HG02763 (cell line): ENCODE measurements around the gene LRRC71.

ENCODE experiments used
- ATAC-seq: cut with Tn5 transposase; IDR thresholded peaks from one replicate; pipeline ENCODE4 v1.9.1; 2021; ENCODE audit warnings: mild to moderate bottlenecking, moderate library complexity; ENCODE audit not compliant: unreplicated experiment

LRRC71 gene

DNA sequence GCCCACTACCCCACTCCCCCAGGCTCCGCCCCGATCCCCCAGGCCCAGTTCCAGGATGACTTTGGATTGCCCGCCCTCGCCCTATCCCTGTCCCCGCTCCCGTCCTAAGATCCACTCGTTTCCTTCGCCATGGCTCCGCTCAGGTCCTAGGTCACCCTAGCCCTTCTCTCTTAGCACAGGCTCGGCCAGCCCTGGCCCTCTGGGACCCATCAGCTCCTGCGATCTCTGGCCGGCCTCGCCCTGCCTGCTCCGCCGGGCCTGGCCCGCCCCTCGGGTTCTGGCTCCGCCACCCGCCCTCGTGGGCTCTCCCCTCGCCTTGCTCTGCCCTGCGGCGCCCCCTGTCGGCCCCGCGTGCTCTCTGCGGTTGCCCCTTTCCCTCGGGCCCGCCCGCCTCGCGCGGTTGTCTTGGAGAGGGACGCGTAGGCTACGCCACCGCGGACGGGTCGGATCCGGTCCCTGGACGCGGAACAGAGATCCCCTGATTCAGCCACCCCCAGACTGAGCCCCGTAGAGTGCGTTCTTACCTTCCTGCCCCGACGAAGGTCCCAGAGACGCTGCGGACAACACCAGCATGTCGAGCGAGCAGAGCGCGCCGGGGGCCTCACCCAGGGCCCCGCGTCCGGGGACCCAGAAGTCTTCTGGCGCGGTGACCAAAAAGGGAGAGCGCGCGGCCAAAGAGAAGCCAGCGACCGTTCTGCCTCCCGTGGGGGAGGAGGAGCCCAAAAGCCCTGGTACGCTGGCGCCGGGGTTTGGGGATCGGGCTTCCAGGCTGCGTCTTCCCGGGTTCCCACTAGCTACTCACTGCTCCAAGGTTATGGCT is at the start of gene LRRC71:
Gene LRRC71, plus strand, starts transcription at position 400 of the 820 bp plus-strand sequence. Its CDS starts 172 bp downstream, at position 572.
- ATAC-seq, result no peak

DNA sequence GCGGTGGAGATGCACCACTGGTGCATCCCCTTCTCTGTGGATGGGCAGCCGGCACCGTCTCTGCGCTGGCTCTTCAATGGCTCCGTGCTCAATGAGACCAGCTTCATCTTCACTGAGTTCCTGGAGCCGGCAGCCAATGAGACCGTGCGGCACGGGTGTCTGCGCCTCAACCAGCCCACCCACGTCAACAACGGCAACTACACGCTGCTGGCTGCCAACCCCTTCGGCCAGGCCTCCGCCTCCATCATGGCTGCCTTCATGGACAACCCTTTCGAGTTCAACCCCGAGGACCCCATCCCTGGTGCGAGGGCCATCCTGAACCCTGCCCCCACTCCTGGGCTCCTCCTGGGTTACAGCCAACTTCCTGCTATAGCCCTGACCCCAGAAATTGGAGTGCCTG is 46.8 kb upstream of the LRRC71 start:
- no peak for ATAC-seq

GRCh38 chr1:156874142-156874541 is 46.3 kb upstream of the LRRC71 start:
- ATAC-seq, result no peak

GRCh38 chr1:156874572-156875340 is 45.7 kb upstream of the LRRC71 start:
- no peak for ATAC-seq

- ATAC-seq, result no peak
These were observed 45.2 kb upstream of the LRRC71 start for GRCh38 chr1:156875341-156875615.

DNA sequence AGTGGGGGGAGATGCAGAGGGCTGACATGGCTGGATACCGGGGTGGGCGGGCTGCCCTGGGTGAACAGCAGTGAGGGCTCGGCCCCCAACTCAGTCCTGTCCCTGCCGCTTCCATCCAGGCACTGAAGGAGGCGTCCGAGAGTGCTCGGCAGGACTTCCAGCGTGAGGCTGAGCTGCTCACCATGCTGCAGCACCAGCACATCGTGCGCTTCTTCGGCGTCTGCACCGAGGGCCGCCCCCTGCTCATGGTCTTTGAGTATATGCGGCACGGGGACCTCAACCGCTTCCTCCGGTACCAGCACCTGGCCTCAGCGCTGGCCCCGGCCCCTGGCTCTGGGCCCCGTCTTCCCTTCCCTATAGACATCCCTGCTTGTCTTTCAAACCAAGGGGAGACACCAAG is 44.2 kb upstream of the LRRC71 start:
- no peak for ATAC-seq

DNA sequence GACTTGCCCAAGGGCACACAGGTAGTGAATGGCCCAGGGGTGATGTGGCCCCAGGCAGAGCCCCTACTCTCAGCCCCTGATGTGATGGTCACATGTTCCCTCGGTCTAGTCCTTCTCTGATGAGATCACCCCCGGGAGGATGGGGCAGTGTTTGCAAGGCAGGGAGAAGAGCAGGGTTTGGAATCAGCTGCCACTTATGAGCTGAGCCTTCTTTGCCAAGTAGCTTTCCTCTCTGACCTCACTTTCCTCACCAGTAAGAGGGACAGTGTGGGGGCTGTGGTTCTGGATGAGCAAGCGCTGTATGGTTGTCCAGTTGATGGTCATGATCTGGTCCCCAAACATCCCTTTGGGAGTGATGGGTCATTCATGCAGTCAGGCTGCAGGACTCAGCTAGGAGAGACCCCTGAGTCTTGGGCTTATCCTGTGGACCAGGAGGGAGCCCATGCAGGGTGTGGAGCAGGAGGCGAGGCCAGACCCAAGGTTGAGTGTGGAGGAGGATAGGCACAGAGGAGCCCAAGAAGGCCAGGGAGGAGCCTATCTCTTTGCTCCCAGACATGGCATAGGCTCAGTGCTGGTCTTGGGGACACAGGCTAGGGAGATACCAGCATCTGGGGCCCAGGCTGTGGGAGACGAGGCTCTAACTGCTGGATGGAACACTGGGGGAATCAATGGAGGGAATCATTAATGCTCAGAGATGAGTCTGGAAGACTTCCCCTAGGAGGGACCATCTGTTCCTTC is 42.8 kb upstream of the LRRC71 start:
- no peak for ATAC-seq

GRCh38 chr1:156879876-156880275 is 40.6 kb upstream of the LRRC71 start:
- no peak for ATAC-seq

GRCh38 chr1:156880473-156880872 is 40.0 kb upstream of the LRRC71 start:
- ATAC-seq, result no peak

- ATAC-seq, result no peak
These were observed 39.3 kb upstream of the LRRC71 start for GRCh38 chr1:156881101-156881500.

- ATAC-seq, result no peak
These were observed 38.8 kb upstream of the LRRC71 start for GRCh38 chr1:156881663-156882062.

- no peak for ATAC-seq
These were observed 37.9 kb upstream of the LRRC71 start for GRCh38 chr1:156882543-156882942.

DNA sequence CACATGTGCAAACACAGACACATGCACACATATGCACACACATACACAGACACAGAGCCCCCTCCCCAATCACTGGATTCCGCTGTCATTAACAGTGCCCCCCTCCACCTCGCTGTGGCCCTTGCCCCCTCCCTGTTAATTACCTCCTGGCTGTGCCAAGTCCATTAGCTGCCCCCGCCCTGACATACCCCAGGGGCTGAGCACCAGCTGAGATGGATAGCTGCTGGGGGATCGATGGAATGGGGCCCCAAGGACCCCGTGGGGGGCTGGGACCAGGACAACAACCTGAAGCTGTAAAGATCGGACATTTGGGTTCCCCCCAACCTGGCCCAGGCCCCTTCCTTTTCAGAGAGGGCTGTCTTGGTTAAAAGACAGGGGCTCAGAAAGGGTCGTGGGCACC is 36.5 kb upstream of the LRRC71 start:
- ATAC-seq, result no peak

DNA sequence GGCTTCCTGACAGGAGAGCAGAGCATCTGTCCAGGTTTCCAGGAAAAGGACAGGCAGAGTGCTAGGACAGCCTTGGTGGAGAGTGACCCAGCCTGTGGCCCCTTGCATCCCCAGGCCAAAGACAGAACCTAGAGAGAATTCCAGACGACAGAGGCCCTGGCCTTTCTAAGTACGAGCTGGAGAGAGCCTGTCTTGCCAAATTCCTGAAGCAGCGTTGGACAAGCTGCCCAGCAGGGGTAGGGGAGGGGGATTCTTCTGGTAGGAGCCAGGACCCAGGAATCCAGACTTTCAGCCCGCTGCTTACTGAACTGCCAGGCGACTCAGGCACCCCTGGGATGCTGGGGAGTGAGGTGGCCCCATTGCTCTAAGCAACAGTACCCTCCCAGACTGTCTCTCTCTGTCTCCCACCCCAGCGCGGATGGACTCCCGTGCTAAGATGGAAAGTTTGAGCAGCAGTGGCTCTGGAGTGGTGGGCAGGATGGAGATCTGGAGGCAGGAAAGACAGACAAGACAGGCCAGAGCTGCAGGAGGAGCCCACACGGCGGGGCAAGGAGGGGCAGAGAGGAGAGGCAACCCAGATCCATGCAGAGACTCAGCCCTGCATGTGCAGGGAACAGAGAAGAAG is 35.8 kb upstream of the LRRC71 start:
- no peak for ATAC-seq

GRCh38 chr1:156885314-156885713 is 35.1 kb upstream of the LRRC71 start:
- ATAC-seq, result no peak

GRCh38 chr1:156885880-156886355 is 34.5 kb upstream of the LRRC71 start:
- no peak for ATAC-seq

DNA sequence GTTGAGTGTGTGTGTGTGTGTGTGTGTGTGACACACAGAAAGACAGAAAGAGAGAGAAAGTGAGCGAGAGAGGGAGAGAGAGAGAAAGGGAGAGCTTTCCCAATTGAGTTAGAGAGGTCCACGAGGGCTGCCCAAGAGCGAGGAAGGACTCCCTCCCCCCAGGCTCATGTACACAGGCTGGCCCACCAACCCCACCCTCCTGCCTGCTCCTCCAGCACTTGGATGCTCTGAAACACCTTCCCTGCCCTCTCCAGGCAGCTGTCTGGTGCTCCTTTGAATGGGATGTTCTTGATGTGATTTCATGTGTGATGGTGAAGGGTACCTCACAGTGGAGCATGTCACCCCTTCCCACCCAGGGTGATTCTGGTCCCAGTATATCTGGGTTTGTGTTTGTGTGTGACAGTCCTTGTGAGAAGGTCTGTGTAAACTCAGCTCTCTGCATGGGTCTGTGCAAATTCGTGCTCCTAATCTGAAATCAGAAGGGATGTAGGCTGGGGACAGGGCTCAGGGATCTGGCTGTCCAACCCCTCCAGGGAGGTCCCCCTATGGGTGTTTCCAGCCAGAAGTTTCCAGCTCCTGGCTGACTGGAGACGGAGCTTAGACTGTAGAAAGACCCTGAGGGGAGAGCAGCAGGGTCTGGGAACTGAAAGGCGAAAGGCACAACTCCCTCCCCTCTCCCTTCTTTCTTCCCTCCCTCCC is 33.7 kb upstream of the LRRC71 start:
- no peak for ATAC-seq

GRCh38 chr1:156887317-156887716 is 33.1 kb upstream of the LRRC71 start:
- no peak for ATAC-seq

GRCh38 chr1:156887734-156888133 is 32.7 kb upstream of the LRRC71 start:
- no peak for ATAC-seq

- ATAC-seq, result no peak
These were observed 30.4 kb upstream of the LRRC71 start for GRCh38 chr1:156889802-156890580.
